Neutrophil (primary cell): ENCODE measurements around the gene ERO1B.

Source experiments
- H3K27ac ChIP-seq: fragments of 200-600 bp; sonication (generic); 2 replicates; pipeline ENCODE4 v1.5.1; 2016; ENCODE audit warnings: mild to moderate bottlenecking, moderate library complexity
- H3K27me3 ChIP-seq: fragments of 200-600 bp; sonication (generic); 2 replicates; pipeline ENCODE4 v1.6.0; 2016; ENCODE audit warnings: mild to moderate bottlenecking
- H3K36me3 ChIP-seq: fragments of 200-600 bp; sonication (generic); 2 replicates; pipeline ENCODE4 v1.5.1; 2017
- H3K4me1 ChIP-seq, 2 experiments: fragments of 200-600 bp in 1 of 2; sonication (generic) in 1 of 2; 1 replicate in 1 of 2; 2 replicates in 1 of 2; pipeline versions ENCODE4 v1.5.1 to v1.6.1; 2013 to 2016; ENCODE audit warnings: low read depth in 1 of 2, low read length in 1 of 2, mild to moderate bottlenecking in 1 of 2, moderate library complexity in 1 of 2; ENCODE audit not compliant: control insufficient read depth in 1 of 2, insufficient read depth in 1 of 2
- H3K4me3 ChIP-seq, 2 experiments: fragments of 200-600 bp in 1 of 2; sonication (generic) in 1 of 2; 1 replicate in 1 of 2; 2 replicates in 1 of 2; pipeline ENCODE4 v1.5.1; 2013 to 2016; ENCODE audit warnings: low read depth in 1 of 2, low read length in 1 of 2, mild to moderate bottlenecking in 1 of 2, moderate library complexity in 1 of 2
- H3K9me3 ChIP-seq: fragments of 200-600 bp; sonication (generic); 2 replicates; pipeline ENCODE4 v1.5.1; 2016
- TF ChIP-seq, protein P1 (sequence below): fragments of 200-600 bp; sonication (generic); IDR thresholded peaks from 2 replicates; pipeline ENCODE4 v1.5.1; 2016; ENCODE audit warnings: antibody characterized with exemption

The ERO1B gene

GRCh38 chr1:236167578-236167977 lies 114.2 kb downstream of the ERO1B start:
- no peaks in the 10 kb centered on the region for H3K4me1 ChIP-seq
- H3K36me3 ChIP-seq, result no peaks in the 10 kb centered on the region
- H3K4me3 ChIP-seq, result no peak overlapping the region
- TF ChIP-seq, protein P1, sequence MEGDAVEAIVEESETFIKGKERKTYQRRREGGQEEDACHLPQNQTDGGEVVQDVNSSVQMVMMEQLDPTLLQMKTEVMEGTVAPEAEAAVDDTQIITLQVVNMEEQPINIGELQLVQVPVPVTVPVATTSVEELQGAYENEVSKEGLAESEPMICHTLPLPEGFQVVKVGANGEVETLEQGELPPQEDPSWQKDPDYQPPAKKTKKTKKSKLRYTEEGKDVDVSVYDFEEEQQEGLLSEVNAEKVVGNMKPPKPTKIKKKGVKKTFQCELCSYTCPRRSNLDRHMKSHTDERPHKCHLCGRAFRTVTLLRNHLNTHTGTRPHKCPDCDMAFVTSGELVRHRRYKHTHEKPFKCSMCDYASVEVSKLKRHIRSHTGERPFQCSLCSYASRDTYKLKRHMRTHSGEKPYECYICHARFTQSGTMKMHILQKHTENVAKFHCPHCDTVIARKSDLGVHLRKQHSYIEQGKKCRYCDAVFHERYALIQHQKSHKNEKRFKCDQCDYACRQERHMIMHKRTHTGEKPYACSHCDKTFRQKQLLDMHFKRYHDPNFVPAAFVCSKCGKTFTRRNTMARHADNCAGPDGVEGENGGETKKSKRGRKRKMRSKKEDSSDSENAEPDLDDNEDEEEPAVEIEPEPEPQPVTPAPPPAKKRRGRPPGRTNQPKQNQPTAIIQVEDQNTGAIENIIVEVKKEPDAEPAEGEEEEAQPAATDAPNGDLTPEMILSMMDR, result no peak
- no peaks in the 10 kb centered on the region for H3K27me3 ChIP-seq
- no peaks in the 10 kb centered on the region for H3K9me3 ChIP-seq
- no peak overlapping the region for H3K27ac ChIP-seq

DNA sequence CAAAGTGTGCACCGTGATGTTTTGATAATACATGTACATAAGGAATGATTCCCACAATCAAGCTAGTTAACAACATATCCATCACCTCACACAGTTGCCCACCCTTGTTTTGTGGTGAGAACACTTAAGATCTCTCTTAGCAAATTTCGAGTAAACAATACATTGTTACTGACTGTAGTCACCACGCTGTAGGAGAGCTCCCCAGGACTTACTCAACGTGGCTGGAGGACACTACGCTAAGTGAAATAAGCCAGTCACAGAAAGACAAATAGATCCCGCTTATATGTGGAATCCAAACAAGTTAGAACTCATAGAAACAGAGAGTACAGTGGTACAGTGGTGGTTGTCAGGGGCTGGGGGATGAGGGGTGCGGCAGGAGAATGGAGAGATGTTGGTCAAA lies 114.6 kb downstream of the ERO1B start:
- TF ChIP-seq, protein P1, result no peak

GRCh38 chr1:236166041-236166440 lies 115.7 kb downstream of the ERO1B start:
- Histone ChIP-seq H3K9me3 (no peaks in the 10 kb centered on the region), H3K27ac (no peak overlapping the region), H3K4me1 (no peaks in the 10 kb centered on the region), H3K27me3 (no peaks in the 10 kb centered on the region), H3K36me3 (no peaks in the 10 kb centered on the region), H3K4me3 (no peak overlapping the region)
- TF ChIP-seq, protein P1, result no peak

More for the DNA sequence above, 114.6 kb downstream of the ERO1B start:
- H3K9me3 ChIP-seq, result no peaks in the 10 kb centered on the region
- H3K4me1 ChIP-seq, result no peaks in the 10 kb centered on the region
- no peaks in the 10 kb centered on the region for H3K36me3 ChIP-seq
- no peak overlapping the region for H3K4me3 ChIP-seq
- H3K27ac ChIP-seq, result no peak overlapping the region
- H3K27me3 ChIP-seq, result no peaks in the 10 kb centered on the region
